ENCODE data around the gene CORO2A.

- no peak for TF ChIP-seq POLR2AphosphoS5 (IDR thresholded peaks at IDR 0.05; ENCODE audit: low read depth, low read length)
- TF ChIP-seq RCOR1 (IDR thresholded peaks at IDR 0.05; ENCODE audit: low read length): no peak
- no peak for TF ChIP-seq SMC3 (IDR thresholded peaks at IDR 0.05; ENCODE audit: low read depth, low read length)
- no peak for TF ChIP-seq GABPA (IDR thresholded peaks at IDR 0.05; ENCODE audit: low read depth)
- no peak for TF ChIP-seq TAF1 (IDR thresholded peaks at IDR 0.05; ENCODE audit: borderline replicate concordance, low read depth, low read length)
- TF ChIP-seq EZH2phosphoT487 (IDR thresholded peaks at IDR 0.05; ENCODE audit: borderline replicate concordance, low read depth): no peak
- TF ChIP-seq CTCF (IDR thresholded peaks at IDR 0.05): no peak
- no peak for TF ChIP-seq MXI1 (IDR thresholded peaks at IDR 0.05; ENCODE audit: low read depth, low read length)
- TF ChIP-seq MEF2A (IDR thresholded peaks at IDR 0.05; ENCODE audit: borderline replicate concordance, low read depth): no peak
- TF ChIP-seq REST (IDR thresholded peaks at IDR 0.05; ENCODE audit: low read depth, low read length): no peak
- no peak for TF ChIP-seq ELF1 (IDR thresholded peaks at IDR 0.05)
Observed at GRCh38 chr9:98094316-98094715, 98.1 kb downstream of the CORO2A start.
